ENCODE measurements around the gene NOC4L.

The NOC4L gene

DNA sequence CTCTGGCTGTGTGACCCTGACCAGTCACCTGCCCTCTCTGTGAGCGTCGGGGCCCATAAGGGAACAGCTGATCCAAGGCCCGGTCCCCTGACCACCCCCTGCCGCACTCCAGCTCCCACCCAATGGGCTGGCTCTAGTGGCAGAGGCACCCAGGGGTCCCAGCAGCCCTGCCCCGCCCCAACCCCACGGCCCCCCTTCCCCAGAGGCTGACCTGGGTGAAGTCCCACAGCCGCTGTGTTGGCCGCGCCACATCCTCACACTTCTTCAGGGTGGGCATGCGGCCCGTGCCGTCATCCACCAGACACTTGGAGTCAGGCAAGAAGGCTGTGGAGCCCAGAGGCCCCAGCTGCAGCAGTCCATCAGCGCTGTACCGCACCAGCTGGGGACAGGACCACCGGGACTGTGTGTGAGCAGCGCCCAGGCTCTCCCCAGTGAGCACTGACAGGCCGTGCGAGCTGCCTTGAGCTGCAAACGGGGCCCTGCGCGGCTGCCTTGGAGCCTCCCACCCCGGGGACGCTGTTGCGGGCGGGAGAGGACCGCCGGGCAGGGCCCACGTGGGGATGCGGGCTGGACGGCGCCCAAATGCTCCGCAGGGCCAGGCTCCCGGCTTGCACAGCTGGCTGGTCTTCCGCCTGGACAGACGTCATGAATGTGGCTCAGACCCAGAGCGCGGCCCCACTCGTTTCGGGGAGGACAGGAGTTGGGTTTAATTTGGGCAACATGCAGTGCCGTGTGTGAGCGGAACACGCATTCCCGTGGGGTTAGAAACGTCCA lies 53.5 kb downstream of the NOC4L start:
- TF ChIP-seq, protein P1, sequence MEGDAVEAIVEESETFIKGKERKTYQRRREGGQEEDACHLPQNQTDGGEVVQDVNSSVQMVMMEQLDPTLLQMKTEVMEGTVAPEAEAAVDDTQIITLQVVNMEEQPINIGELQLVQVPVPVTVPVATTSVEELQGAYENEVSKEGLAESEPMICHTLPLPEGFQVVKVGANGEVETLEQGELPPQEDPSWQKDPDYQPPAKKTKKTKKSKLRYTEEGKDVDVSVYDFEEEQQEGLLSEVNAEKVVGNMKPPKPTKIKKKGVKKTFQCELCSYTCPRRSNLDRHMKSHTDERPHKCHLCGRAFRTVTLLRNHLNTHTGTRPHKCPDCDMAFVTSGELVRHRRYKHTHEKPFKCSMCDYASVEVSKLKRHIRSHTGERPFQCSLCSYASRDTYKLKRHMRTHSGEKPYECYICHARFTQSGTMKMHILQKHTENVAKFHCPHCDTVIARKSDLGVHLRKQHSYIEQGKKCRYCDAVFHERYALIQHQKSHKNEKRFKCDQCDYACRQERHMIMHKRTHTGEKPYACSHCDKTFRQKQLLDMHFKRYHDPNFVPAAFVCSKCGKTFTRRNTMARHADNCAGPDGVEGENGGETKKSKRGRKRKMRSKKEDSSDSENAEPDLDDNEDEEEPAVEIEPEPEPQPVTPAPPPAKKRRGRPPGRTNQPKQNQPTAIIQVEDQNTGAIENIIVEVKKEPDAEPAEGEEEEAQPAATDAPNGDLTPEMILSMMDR (IDR thresholded peaks at IDR 0.05) = no peak
- Mint-ChIP-seq H3K4me1 (peaks cover 5% of the 10 kb centered on the region), H3K36me3 (ENCODE audit: low read depth) (peaks cover 4% of the 10 kb centered on the region), H3K9me3 (peaks cover 15% of the 10 kb centered on the region), H3K27me3 (ENCODE audit: low read depth, poor library complexity) (peaks cover 41% of the 10 kb centered on the region), H3K27ac (no peak overlapping the region), H3K4me3 (no peak overlapping the region)
- no peak for DNase-seq

DNA sequence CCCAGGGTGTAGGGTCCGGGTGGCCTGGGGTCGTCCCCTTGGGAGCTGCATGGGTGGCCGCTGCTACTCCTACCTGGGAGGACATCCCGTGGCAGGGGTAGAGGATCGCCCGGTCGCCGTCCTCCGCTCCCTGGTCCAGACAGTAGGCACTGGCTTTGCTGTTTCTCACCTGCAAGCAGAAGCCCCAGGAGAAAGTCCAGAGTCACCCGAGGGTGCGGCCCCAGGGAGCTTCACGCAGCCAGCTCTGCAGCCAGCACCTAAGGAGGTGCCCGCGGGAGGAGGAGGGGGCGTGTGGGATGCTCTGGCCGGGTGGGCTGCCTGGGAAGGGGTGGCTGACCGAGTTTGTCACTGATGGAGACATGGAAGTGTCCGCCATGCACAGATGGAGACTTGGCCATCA lies 54.8 kb downstream of the NOC4L start:
- Mint-ChIP-seq H3K27me3 (ENCODE audit: low read depth, poor library complexity) (peaks cover 42% of the 10 kb centered on the region), H3K9me3 (peaks cover 3% of the 10 kb centered on the region), H3K36me3 (ENCODE audit: low read depth) (peaks cover 3% of the 10 kb centered on the region), H3K27ac (no peak overlapping the region), H3K4me1 (peaks cover 9% of the 10 kb centered on the region), H3K4me3 (no peak overlapping the region)
- DNase-seq = no peak
- TF ChIP-seq, protein P1 (IDR thresholded peaks at IDR 0.05) = no peak

DNA sequence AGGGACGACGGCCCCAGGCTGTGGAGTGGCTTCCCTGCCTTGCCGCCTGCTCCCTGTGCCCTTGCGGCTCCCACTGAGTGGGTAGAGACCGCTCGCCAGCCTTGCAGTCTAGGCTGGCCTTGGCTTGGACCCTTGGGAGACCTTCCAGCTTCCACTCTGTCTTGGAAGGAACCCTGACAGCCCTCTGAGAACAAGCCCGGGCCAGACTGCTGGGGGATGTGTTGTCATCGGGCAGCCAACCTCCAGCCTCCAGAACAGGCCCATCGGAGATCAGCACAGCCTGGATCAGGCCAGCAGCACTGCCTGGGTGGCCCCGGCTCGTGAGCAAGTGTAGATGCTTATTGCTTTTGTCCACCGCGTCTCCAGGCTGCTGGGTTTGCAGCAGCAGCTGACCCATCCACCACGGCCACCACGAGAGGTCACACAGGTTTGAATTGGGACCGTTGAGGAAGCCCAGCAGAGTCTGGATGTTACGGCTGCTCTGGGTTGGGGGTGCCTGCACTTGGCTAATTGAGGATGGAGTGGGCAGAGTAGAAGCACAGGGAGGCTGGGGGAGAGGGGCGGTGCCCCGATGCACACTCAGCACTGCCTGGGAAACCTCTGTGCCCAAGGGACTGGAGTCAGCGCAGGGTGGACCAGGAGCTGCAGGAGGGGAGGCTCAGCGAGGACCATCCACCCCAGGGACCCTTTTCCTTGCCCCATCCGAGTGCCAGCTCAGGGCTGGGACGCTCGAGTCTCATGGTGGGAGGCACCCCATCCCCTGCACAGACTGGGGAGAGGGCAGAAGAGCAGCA lies 55.5 kb downstream of the NOC4L start:
- DNase-seq = no peak
- TF ChIP-seq, protein P1 (IDR thresholded peaks at IDR 0.05) = no peak
- H3K27ac Mint-ChIP-seq = no peak overlapping the region
- no peaks in the 10 kb centered on the region for H3K9me3 Mint-ChIP-seq
- no peak overlapping the region for H3K4me3 Mint-ChIP-seq
- H3K36me3 Mint-ChIP-seq (ENCODE audit: low read depth) = no peaks in the 10 kb centered on the region
- H3K4me1 Mint-ChIP-seq = peaks cover 15% of the 10 kb centered on the region
- H3K27me3 Mint-ChIP-seq (ENCODE audit: low read depth, poor library complexity) = peaks cover 42% of the 10 kb centered on the region

DNA sequence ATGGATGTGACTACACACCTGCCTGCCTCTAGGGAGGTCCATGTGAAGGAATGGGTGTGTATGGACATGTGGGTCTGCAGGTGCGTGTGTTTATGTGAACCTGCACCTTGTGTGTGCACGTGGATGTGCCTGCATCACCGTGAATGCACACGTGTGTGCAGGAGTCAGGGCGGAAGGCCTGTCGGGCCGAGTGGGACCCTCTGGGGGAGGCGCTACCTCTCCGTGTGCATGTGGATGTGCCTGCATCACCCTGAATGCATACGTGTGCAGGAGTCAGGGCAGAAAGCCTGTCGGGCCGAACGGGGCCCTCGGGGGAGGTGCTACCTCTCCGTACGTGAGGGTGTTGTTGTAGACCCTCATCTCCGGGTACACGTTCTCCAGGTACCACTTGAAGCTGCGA lies 56.5 kb downstream of the NOC4L start:
- H3K27me3 Mint-ChIP-seq (ENCODE audit: low read depth, poor library complexity) = peaks cover 49% of the 10 kb centered on the region
- peak overlapping the region; percentile 45 for H3K27ac Mint-ChIP-seq
- no peak overlapping the region for H3K4me3 Mint-ChIP-seq
- no peak for DNase-seq
- no peaks in the 10 kb centered on the region for H3K9me3 Mint-ChIP-seq
- peaks cover 20% of the 10 kb centered on the region for H3K4me1 Mint-ChIP-seq
- H3K36me3 Mint-ChIP-seq (ENCODE audit: low read depth) = no peaks in the 10 kb centered on the region
- TF ChIP-seq, protein P1 (IDR thresholded peaks at IDR 0.05) = no peak

DNA sequence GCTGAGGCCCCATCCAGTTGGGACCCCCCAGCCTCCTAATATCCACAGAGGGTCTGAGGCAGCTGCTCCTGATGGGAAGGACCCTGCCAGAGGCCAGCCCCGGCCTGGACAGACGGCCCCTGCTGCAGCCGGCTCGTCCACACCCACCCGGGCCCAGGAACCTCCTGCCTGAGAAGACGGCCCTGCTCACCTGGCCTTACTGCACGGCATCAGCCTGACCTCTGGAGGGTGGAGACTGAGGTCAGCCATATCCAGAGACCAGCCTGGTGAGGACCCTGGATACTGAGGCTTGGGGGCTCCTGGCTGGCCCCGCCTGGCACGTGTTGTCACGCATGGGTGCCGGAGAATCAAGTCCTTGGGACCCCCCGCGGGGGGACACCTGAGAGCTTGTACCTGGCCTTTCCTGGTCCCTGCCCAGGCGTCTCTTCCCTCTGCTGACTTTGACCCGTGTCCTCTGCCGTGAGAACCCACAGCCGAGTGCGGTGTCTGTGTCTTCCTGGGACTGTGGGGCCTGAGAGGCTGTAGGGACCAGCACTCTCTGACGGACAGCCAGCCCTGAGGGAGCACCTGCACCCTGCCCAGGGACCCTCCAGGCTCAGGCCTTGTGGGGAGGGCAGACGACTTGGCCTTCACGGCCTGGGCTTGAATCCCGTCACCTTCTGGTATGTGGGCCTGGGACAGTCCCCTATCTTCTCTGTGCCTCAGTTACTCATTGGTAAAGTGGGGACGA lies 57.3 kb downstream of the NOC4L start:
- no peak for DNase-seq
- H3K27ac Mint-ChIP-seq = no peak overlapping the region
- H3K4me3 Mint-ChIP-seq = no peak overlapping the region
- no peaks in the 10 kb centered on the region for H3K36me3 Mint-ChIP-seq (ENCODE audit: low read depth)
- H3K9me3 Mint-ChIP-seq = no peaks in the 10 kb centered on the region
- H3K27me3 Mint-ChIP-seq (ENCODE audit: low read depth, poor library complexity) = peaks cover 56% of the 10 kb centered on the region
- TF ChIP-seq, protein P1 (IDR thresholded peaks at IDR 0.05) = no peak
- H3K4me1 Mint-ChIP-seq = peaks cover 20% of the 10 kb centered on the region
